HG03521 (cell line): ENCODE results near the gene AGPAT3.

Experiments used
- ATAC-seq: cut with Tn5 transposase; IDR thresholded peaks from one replicate; pipeline ENCODE4 v1.9.1; 2021; ENCODE audit warnings: mild to moderate bottlenecking, moderate library complexity; ENCODE audit not compliant: unreplicated experiment

The AGPAT3 gene

GRCh38 chr21:43921571-43921978, 56.6 kb downstream of the AGPAT3 start:
- ATAC-seq, result no peak

GRCh38 chr21:43921979-43922945, 57.2 kb downstream of the AGPAT3 start:
- no peak for ATAC-seq

- ATAC-seq, result no peak
These were observed 57.9 kb downstream of the AGPAT3 start for GRCh38 chr21:43922949-43923348.

GRCh38 chr21:43923391-43923790, 58.4 kb downstream of the AGPAT3 start:
- no peak for ATAC-seq

- no peak for ATAC-seq
These were observed 59.5 kb downstream of the AGPAT3 start for GRCh38 chr21:43924421-43925095.

GRCh38 chr21:43925096-43925481, 60.1 kb downstream of the AGPAT3 start:
- no peak for ATAC-seq

GRCh38 chr21:43925609-43926008, 60.6 kb downstream of the AGPAT3 start:
- no peak for ATAC-seq

GRCh38 chr21:43926196-43926595, 61.2 kb downstream of the AGPAT3 start:
- no peak for ATAC-seq

- no peak for ATAC-seq
These were observed 62.7 kb downstream of the AGPAT3 start for GRCh38 chr21:43927591-43928221.

- no peak for ATAC-seq
These were observed 63.5 kb downstream of the AGPAT3 start for GRCh38 chr21:43928222-43929125.

- ATAC-seq, result no peak
These were observed 64.4 kb downstream of the AGPAT3 start for GRCh38 chr21:43929217-43929971.

GRCh38 chr21:43930074-43930847, 65.2 kb downstream of the AGPAT3 start:
- no peak for ATAC-seq

- no peak for ATAC-seq
These were observed 65.9 kb downstream of the AGPAT3 start for GRCh38 chr21:43930848-43931375.

GRCh38 chr21:43931489-43931888, 66.5 kb downstream of the AGPAT3 start:
- no peak for ATAC-seq

GRCh38 chr21:43932005-43932404, 67.0 kb downstream of the AGPAT3 start:
- ATAC-seq, result no peak

GRCh38 chr21:43933199-43933598, 68.2 kb downstream of the AGPAT3 start:
- no peak for ATAC-seq

GRCh38 chr21:43933680-43934079, 68.7 kb downstream of the AGPAT3 start:
- ATAC-seq, result no peak

- no peak for ATAC-seq
These were observed 69.1 kb downstream of the AGPAT3 start for GRCh38 chr21:43934116-43934515.
